A204.1 (cell line): ENCODE results near the gene LYRM4.

Experiments
- FAIRE-seq: peaks from 2 replicates; lab custom pipeline; 2012; peaks lifted over from hg19 to GRCh38; lab: Jason Lieb, UNC

LYRM4 gene

GRCh38 chr6:5203546-5203945, 57.2 kb downstream of the LYRM4 start:
- FAIRE-seq = no peak

GRCh38 chr6:5202941-5203340, 57.8 kb downstream of the LYRM4 start:
- no peak for FAIRE-seq

- FAIRE-seq = no peak
Measured at GRCh38 chr6:5202206-5202605, 58.5 kb downstream of the LYRM4 start.

- no peak for FAIRE-seq
Measured at GRCh38 chr6:5201271-5201670, 59.5 kb downstream of the LYRM4 start.

- no peak for FAIRE-seq
Measured at GRCh38 chr6:5199702-5200101, 61.0 kb downstream of the LYRM4 start.

GRCh38 chr6:5199283-5199682, 61.5 kb downstream of the LYRM4 start:
- no peak for FAIRE-seq

GRCh38 chr6:5197084-5197483, 63.7 kb downstream of the LYRM4 start:
- FAIRE-seq = no peak

- no peak for FAIRE-seq
Measured at GRCh38 chr6:5192135-5192794, 68.5 kb downstream of the LYRM4 start.

GRCh38 chr6:5191722-5192121, 69.0 kb downstream of the LYRM4 start:
- no peak for FAIRE-seq

GRCh38 chr6:5191222-5191621, 69.5 kb downstream of the LYRM4 start:
- FAIRE-seq = no peak

- FAIRE-seq = no peak
Measured at GRCh38 chr6:5190507-5190906, 70.2 kb downstream of the LYRM4 start.

- FAIRE-seq = no peak
Measured at GRCh38 chr6:5188646-5189045, 72.1 kb downstream of the LYRM4 start.

GRCh38 chr6:5184878-5185277, 75.9 kb downstream of the LYRM4 start:
- FAIRE-seq = no peak

GRCh38 chr6:5184218-5184617, 76.5 kb downstream of the LYRM4 start:
- no peak for FAIRE-seq

GRCh38 chr6:5181510-5182317, 79.0 kb downstream of the LYRM4 start:
- no peak for FAIRE-seq

GRCh38 chr6:5180636-5181035, 80.1 kb downstream of the LYRM4 start:
- no peak for FAIRE-seq

- FAIRE-seq = no peak
Measured at GRCh38 chr6:5179917-5180316, 80.8 kb downstream of the LYRM4 start.

- FAIRE-seq = no peak
Measured at GRCh38 chr6:5178806-5179205, 81.9 kb downstream of the LYRM4 start.

GRCh38 chr6:5175635-5176034, 85.1 kb downstream of the LYRM4 start:
- FAIRE-seq = no peak

- FAIRE-seq = no peak
Measured at GRCh38 chr6:5174756-5175549, 85.8 kb downstream of the LYRM4 start.

- no peak for FAIRE-seq
Measured at GRCh38 chr6:5174244-5174643, 86.5 kb downstream of the LYRM4 start.

- no peak for FAIRE-seq
Measured at GRCh38 chr6:5173810-5174209, 86.9 kb downstream of the LYRM4 start.

- no peak for FAIRE-seq
Measured at GRCh38 chr6:5172897-5173474, 87.8 kb downstream of the LYRM4 start.
